GM19463 (cell line): Measurements from ENCODE around the gene MED6.
A peak's percentile ranks its signal among the peaks of the same experiment; 100 is the strongest.

Experiments used
- ATAC-seq: cut with Tn5 transposase; IDR thresholded peaks from one replicate; pipeline ENCODE4 v1.9.1; 2021; ENCODE audit warnings: mild to moderate bottlenecking, moderate library complexity; ENCODE audit not compliant: unreplicated experiment

Gene MED6

GRCh38 chr14:70600382-70601157 lies at the start of gene MED6:
MED6 (minus strand) TSS chr14:70600655; CDS start chr14:70600637, 18 bp downstream.
- peak; percentile 93 for ATAC-seq

GRCh38 chr14:70649803-70650202 lies 49.3 kb upstream of the MED6 start:
- no peak for ATAC-seq

GRCh38 chr14:70648346-70648745 lies 47.9 kb upstream of the MED6 start:
- ATAC-seq: no peak

- ATAC-seq: no peak
These were observed 46.2 kb upstream of the MED6 start for GRCh38 chr14:70646705-70647104.

- ATAC-seq: no peak
These were observed 45.4 kb upstream of the MED6 start for GRCh38 chr14:70645892-70646291.

- no peak for ATAC-seq
These were observed 43.5 kb upstream of the MED6 start for GRCh38 chr14:70643967-70644366.

- ATAC-seq: no peak
These were observed 42.1 kb upstream of the MED6 start for GRCh38 chr14:70642303-70643235.

GRCh38 chr14:70641548-70642302 lies 41.3 kb upstream of the MED6 start, which contains the start of gene TTC9:
TTC9 (plus strand) TSS chr14:70641916; CDS start chr14:70642130, 214 bp downstream.
- ATAC-seq: no peak

- peak; percentile 65 for ATAC-seq
These were observed 40.6 kb upstream of the MED6 start for GRCh38 chr14:70640938-70641547.

- no peak for ATAC-seq
These were observed 38.0 kb upstream of the MED6 start for GRCh38 chr14:70638416-70638815.

GRCh38 chr14:70635971-70636595 lies 35.6 kb upstream of the MED6 start:
- ATAC-seq: no peak

- ATAC-seq: no peak
These were observed 31.5 kb upstream of the MED6 start for GRCh38 chr14:70631948-70632347.

- no peak for ATAC-seq
These were observed 24.5 kb upstream of the MED6 start for GRCh38 chr14:70624972-70625371.

GRCh38 chr14:70622111-70622712 lies 21.8 kb upstream of the MED6 start:
- no peak for ATAC-seq

GRCh38 chr14:70619708-70620107 lies 19.3 kb upstream of the MED6 start:
- ATAC-seq: no peak

- no peak for ATAC-seq
These were observed 17.9 kb upstream of the MED6 start for GRCh38 chr14:70618314-70618713.

- ATAC-seq: no peak
These were observed 16.2 kb upstream of the MED6 start for GRCh38 chr14:70616646-70617045.

GRCh38 chr14:70611216-70611615 lies 10.8 kb upstream of the MED6 start:
- ATAC-seq: no peak

GRCh38 chr14:70602254-70602653 lies 1.8 kb upstream of the MED6 start:
- ATAC-seq: peak; percentile 51

GRCh38 chr14:70601162-70601561 lies 707 bp upstream of the MED6 start:
- no peak for ATAC-seq
